ENCODE results near the gene CNGB1. TPM values are rescaled to one million over a fixed set of nuclear protein-coding genes. Genes with fewer than 3 reads are reported as not detected.

The CNGB1 gene
- total and polyA plus RNA-seq, 2 of the 13 experiments (the other 11 are each of a cell fraction or from before 2014, with no cell fraction given), result 0.02 to 0.15 TPM

DNA sequence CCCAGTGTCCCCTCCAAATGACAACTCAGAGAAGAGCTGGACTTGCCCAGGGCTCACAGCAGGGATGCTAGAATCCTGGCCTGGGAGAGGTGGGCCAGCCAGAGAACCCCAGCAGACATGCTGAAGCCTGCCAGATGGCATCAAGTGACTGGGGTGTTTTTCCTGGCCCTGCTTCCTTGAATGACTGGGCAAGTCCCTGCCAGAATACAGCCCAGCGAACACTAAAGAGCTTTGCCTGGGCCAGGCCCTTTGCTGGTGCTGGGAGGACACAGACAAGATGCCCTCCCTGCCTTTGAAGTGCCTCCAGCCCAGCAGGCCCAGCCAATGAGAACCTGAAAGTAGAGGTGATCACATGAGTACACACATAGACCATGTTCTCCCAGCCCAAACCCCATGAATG is 18.0 kb upstream of the CNGB1 start (continued):
- TF ChIP-seq, protein P1, sequence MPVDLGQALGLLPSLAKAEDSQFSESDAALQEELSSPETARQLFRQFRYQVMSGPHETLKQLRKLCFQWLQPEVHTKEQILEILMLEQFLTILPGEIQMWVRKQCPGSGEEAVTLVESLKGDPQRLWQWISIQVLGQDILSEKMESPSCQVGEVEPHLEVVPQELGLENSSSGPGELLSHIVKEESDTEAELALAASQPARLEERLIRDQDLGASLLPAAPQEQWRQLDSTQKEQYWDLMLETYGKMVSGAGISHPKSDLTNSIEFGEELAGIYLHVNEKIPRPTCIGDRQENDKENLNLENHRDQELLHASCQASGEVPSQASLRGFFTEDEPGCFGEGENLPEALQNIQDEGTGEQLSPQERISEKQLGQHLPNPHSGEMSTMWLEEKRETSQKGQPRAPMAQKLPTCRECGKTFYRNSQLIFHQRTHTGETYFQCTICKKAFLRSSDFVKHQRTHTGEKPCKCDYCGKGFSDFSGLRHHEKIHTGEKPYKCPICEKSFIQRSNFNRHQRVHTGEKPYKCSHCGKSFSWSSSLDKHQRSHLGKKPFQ (CRISPR knock-in tag; IDR thresholded peaks at IDR 0.05; ENCODE audit: insufficient replicate concordance), result no peak
- TF ChIP-seq NPAS2 (CRISPR knock-in tag; IDR thresholded peaks at IDR 0.05; ENCODE audit: borderline replicate concordance), result no peak
- no peak for TF ChIP-seq ZNF558 (CRISPR knock-in tag; IDR thresholded peaks at IDR 0.05; ENCODE audit: borderline replicate concordance)
- TF ChIP-seq, protein P2, sequence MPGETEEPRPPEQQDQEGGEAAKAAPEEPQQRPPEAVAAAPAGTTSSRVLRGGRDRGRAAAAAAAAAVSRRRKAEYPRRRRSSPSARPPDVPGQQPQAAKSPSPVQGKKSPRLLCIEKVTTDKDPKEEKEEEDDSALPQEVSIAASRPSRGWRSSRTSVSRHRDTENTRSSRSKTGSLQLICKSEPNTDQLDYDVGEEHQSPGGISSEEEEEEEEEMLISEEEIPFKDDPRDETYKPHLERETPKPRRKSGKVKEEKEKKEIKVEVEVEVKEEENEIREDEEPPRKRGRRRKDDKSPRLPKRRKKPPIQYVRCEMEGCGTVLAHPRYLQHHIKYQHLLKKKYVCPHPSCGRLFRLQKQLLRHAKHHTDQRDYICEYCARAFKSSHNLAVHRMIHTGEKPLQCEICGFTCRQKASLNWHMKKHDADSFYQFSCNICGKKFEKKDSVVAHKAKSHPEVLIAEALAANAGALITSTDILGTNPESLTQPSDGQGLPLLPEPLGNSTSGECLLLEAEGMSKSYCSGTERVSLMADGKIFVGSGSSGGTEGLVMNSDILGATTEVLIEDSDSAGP (CRISPR knock-in tag; IDR thresholded peaks at IDR 0.05; ENCODE audit: borderline replicate concordance), result no peak

DNA sequence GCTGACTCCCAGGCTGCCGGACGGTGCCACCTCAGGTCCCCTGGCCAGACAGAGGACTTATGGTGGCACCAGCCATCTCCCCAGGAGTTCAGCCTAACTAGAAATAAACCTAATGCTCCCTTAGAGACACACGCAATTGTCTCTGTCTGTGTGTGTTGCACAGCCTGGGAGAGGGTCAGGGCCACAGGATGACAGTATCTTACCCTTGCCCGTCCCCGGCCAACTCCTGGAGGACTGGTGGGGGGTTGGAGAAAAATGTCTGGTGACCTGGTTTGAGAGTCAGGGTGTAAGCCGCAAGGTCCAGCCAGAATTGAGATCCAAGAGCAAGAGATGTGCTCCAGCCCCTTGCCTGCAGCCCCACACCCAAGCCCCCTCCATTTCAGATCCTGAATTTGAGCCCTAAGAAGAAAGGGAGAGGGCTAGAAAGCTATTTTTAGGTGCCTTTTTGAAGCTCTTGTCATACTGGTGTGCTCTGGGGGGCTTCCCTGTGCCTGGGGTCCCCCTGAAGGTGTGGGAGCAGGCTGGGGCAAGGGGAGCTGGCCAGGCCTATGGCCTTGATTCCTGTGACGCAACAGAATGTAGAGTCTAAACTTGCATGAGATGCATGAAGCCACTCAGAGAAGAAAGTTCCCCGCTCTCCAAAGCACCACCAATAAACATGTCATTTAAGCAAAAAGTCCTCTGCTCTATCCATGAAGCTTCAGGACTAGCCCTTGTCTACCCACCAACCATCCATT is 16.7 kb upstream of the CNGB1 start:
- peaks cover 5 to 41% of the 10 kb centered on the region in 2 experiments; a peak in 3 of 5 replicates for H3K27me3 ChIP-seq (ENCODE audit: control insufficient read depth in 1 of 2, insufficient read depth in 2 of 2, low read length in 2 of 2)
- TF ChIP-seq CEBPB (IDR thresholded peaks at IDR 0.05; ENCODE audit: borderline replicate concordance, low read depth, low read length) (peak; percentile 60; the same call in 1 of the 2 replicates), ELF3 (CRISPR knock-in tag; IDR thresholded peaks at IDR 0.05) (no peak), NR3C1 (CRISPR knock-in tag; IDR thresholded peaks at IDR 0.05) (no peak)
- H3K79me2 ChIP-seq (ENCODE audit: insufficient read depth, low read length), result no peaks in the 10 kb centered on the region
- intact Hi-C loops (cut with micrococcal nuclease; ENCODE audit: unreplicated experiment), result no loop called here
- H3K4me2 ChIP-seq (ENCODE audit: low read depth, low read length), result no peak overlapping the region
- H3K27ac ChIP-seq (ENCODE audit: extremely low read length, insufficient read depth, low read length), result no peak overlapping the region
- no TSS peak for BruUV-seq (replicated peaks)
- no peak overlapping the region for H2AFZ ChIP-seq (ENCODE audit: low read length)
- ChIA-PET POLR2A (no interaction called here), CTCF (ENCODE audit: low intra/inter-chr PET ratio, low total read pairs) (no interaction called here)
- H3K4me3 ChIP-seq (replicated peaks in 1 of 3; ENCODE audit: insufficient read depth in 1 of 3, low read depth in 2 of 3, low read length in 3 of 3), result no peak overlapping the region
- WGBS (ENCODE audit: low lambda C conversion rate), result 57% methylated on average over 8 of the region's 8 CpGs
- H3K36me3 ChIP-seq (replicated peaks in 1 of 2; ENCODE audit: control insufficient read depth in 1 of 2, insufficient read depth in 2 of 2, low read length in 2 of 2), result no peaks in the 10 kb centered on the region
- H3K9ac ChIP-seq (ENCODE audit: insufficient read depth, low read depth, low read length), result no peak overlapping the region
- H4K20me1 ChIP-seq (ENCODE audit: insufficient read depth, low read length), result no peaks in the 10 kb centered on the region
- no peaks in the 10 kb centered on the region for H3K9me3 ChIP-seq (ENCODE audit: low read length)
- DNase-seq (ENCODE audit: low spot score), result no peak
- FAIRE-seq, result no peak
- H3K4me1 ChIP-seq (ENCODE audit: insufficient read depth, low read length), result peaks cover 25% of the 10 kb centered on the region
- ATAC-seq, result peak; percentile 9; the same call in 1 of the 3 replicates
- in situ Hi-C loops (cut with HindIII; ENCODE audit: extremely low pct_ligation_motif_present, low pct_unique_long_range_greater_than_20kb), result no loop called here

Data from HepG2 (cell line).